ENCODE data around the gene EPHB1. TPM values are rescaled to one million over a fixed set of nuclear protein-coding genes. Genes with fewer than 3 reads are reported as not detected.

Gene EPHB1
- total RNA-seq, 1 experiment from 2014 or later = 0.86 TPM

DNA sequence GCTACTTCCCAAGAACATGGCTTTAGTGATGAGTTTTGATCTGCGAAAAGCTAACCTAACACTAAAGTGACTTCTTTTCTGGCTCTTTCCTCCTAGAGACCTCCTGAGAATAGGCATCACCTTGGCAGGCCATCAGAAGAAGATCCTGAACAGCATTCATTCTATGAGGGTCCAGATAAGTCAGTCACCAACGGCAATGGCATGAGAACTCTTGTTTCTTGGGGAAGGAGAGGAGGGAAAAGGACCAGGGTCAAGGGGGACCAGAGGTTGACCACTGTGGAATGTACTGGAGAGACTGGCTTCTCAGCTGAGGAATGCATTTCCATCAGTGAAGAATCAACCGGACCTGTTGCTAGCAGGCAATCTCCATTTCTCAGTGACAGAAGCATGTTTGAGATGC lies 463.9 kb downstream of the EPHB1 start:
- ATAC-seq = no peak
- no peak for TF ChIP-seq YY1 (IDR thresholded peaks at IDR 0.05; ENCODE audit: extremely low read depth, insufficient replicate concordance, low read depth, low read length)
- no peak for TF ChIP-seq CTCF (IDR thresholded peaks at IDR 0.05 in 2 of 3, conservative IDR thresholded peaks at IDR 0.05 in 1 of 3; ENCODE audit: borderline replicate concordance in 1 of 3, insufficient read depth in 1 of 3, low read depth in 2 of 3, low read length in 2 of 3)
- no peak for TF ChIP-seq SRF (IDR thresholded peaks at IDR 0.05; ENCODE audit: low read depth)
- no peak for TF ChIP-seq CBX3 (IDR thresholded peaks at IDR 0.05; ENCODE audit: low read depth)
- TF ChIP-seq RAD21 (IDR thresholded peaks at IDR 0.05; ENCODE audit: low read depth) = no peak
- TF ChIP-seq ZFX (IDR thresholded peaks at IDR 0.05) = no peak
- TF ChIP-seq, protein P1, sequence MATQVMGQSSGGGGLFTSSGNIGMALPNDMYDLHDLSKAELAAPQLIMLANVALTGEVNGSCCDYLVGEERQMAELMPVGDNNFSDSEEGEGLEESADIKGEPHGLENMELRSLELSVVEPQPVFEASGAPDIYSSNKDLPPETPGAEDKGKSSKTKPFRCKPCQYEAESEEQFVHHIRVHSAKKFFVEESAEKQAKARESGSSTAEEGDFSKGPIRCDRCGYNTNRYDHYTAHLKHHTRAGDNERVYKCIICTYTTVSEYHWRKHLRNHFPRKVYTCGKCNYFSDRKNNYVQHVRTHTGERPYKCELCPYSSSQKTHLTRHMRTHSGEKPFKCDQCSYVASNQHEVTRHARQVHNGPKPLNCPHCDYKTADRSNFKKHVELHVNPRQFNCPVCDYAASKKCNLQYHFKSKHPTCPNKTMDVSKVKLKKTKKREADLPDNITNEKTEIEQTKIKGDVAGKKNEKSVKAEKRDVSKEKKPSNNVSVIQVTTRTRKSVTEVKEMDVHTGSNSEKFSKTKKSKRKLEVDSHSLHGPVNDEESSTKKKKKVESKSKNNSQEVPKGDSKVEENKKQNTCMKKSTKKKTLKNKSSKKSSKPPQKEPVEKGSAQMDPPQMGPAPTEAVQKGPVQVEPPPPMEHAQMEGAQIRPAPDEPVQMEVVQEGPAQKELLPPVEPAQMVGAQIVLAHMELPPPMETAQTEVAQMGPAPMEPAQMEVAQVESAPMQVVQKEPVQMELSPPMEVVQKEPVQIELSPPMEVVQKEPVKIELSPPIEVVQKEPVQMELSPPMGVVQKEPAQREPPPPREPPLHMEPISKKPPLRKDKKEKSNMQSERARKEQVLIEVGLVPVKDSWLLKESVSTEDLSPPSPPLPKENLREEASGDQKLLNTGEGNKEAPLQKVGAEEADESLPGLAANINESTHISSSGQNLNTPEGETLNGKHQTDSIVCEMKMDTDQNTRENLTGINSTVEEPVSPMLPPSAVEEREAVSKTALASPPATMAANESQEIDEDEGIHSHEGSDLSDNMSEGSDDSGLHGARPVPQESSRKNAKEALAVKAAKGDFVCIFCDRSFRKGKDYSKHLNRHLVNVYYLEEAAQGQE (IDR thresholded peaks at IDR 0.05; ENCODE audit: low read depth) = no peak
- no peak for TF ChIP-seq ELF1 (IDR thresholded peaks at IDR 0.05; ENCODE audit: borderline replicate concordance, low read depth)
- no peak for TF ChIP-seq POLR2AphosphoS5 (IDR thresholded peaks at IDR 0.05; ENCODE audit: low read depth, low read length)
- TF ChIP-seq, protein P2, sequence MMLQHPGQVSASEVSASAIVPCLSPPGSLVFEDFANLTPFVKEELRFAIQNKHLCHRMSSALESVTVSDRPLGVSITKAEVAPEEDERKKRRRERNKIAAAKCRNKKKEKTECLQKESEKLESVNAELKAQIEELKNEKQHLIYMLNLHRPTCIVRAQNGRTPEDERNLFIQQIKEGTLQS (IDR thresholded peaks at IDR 0.05) = no peak
- no peak for TF ChIP-seq SP1 (IDR thresholded peaks at IDR 0.05; ENCODE audit: low read depth)
- TF ChIP-seq EGR1 (IDR thresholded peaks at IDR 0.05; ENCODE audit: low read depth) = no peak
- BruUV-seq (replicated peaks) = no TSS peak
- ChIA-PET RAD21 (ENCODE audit: low non-redundant PET in 1 of 2, low total read pairs in 2 of 2, uncharacterized antibody in 2 of 2, unreplicated experiment in 2 of 2) (no interaction called here), CTCF (no interaction called here), POLR2A (no interaction called here)
- H3K4me3 ChIP-seq (replicated peaks in 1 of 2; ENCODE audit: low read depth in 1 of 2, low read length in 2 of 2) = no peak overlapping the region
- no peaks in the 10 kb centered on the region for H3K9me2 ChIP-seq (ENCODE audit: insufficient read depth)
- H3K27me3 ChIP-seq (ENCODE audit: insufficient read depth, low read length) = peaks cover 4% of the 10 kb centered on the region
- no peaks in the 10 kb centered on the region for H3K36me3 ChIP-seq (ENCODE audit: control insufficient read depth in 1 of 2, insufficient read depth in 2 of 2, low read length in 2 of 2)
- H4K20me1 ChIP-seq (ENCODE audit: insufficient read depth) = no peaks in the 10 kb centered on the region
- intact Hi-C loops (cut with micrococcal nuclease) = loop anchor here (1.0 kb wide), 1 partner anchor 30 kb away; no protein-coding TSS in a partner anchor
- no peaks in the 10 kb centered on the region for H3K9me3 ChIP-seq (ENCODE audit: control insufficient read depth in 1 of 2, insufficient read depth in 1 of 2, low read depth in 1 of 2, low read length in 2 of 2)
- no peak for DNase-seq (ENCODE audit: low read depth, low spot score)
- H3K27ac ChIP-seq (ENCODE audit: low read depth, low read length) = no peak overlapping the region
- H3K4me1 ChIP-seq (ENCODE audit: control insufficient read depth in 1 of 2, insufficient read depth in 2 of 2, low read length in 2 of 2) = no peaks in the 10 kb centered on the region
- H2AFZ ChIP-seq (ENCODE audit: low read depth, low read length, poor library complexity, severe bottlenecking) = no peak overlapping the region
- no peak overlapping the region for H3K4me2 ChIP-seq (ENCODE audit: low read length)
- H3K9ac ChIP-seq (ENCODE audit: low read length) = no peak overlapping the region
- H3K79me2 ChIP-seq (ENCODE audit: insufficient read depth, low read length) = no peaks in the 10 kb centered on the region

Measured in HCT116 (cell line).